IMR-90 (cell line): ENCODE measurements around the gene NCKAP5.

ENCODE experiments used
- CHD1 ChIP-seq: IDR thresholded peaks from 2 replicates; pipeline ENCODE4 v1.6.1; 2012; ENCODE audit warnings: low read depth, low read length, improper control_type of control experiment
- MAFK ChIP-seq: IDR thresholded peaks from 2 replicates; pipeline ENCODE4 v1.6.1; 2012; ENCODE audit warnings: low read depth, low read length, improper control_type of control experiment
- MAZ ChIP-seq: IDR thresholded peaks from 2 replicates; pipeline ENCODE4 v1.6.1; 2012; ENCODE audit warnings: low read depth, mild to moderate bottlenecking, low read length, improper control_type of control experiment, moderate library complexity, borderline replicate concordance
- MXI1 ChIP-seq: IDR thresholded peaks from 2 replicates; pipeline ENCODE4 v1.6.1; 2012; ENCODE audit warnings: low read depth, mild to moderate bottlenecking, low read length, moderate library complexity, borderline replicate concordance
- POLR2A ChIP-seq: IDR thresholded peaks from 2 replicates; pipeline ENCODE4 v1.6.1; 2012; ENCODE audit warnings: mild to moderate bottlenecking, low read depth, low read length
- TF ChIP-seq, protein P1 (sequence below): fragments of 150-350 bp; IDR thresholded peaks from 2 replicates; pipeline ENCODE4 v1.6.1; 2017; ENCODE audit warnings: mild to moderate bottlenecking, antibody characterized with exemption, low read length, low read depth
- TF ChIP-seq, protein P2 (sequence below): conservative IDR thresholded peaks from 2 replicates; pipeline ENCODE4 v1.5.1; 2012; ENCODE audit warnings: mild to moderate bottlenecking, low read depth, low read length, improper control_type of control experiment

DNA sequence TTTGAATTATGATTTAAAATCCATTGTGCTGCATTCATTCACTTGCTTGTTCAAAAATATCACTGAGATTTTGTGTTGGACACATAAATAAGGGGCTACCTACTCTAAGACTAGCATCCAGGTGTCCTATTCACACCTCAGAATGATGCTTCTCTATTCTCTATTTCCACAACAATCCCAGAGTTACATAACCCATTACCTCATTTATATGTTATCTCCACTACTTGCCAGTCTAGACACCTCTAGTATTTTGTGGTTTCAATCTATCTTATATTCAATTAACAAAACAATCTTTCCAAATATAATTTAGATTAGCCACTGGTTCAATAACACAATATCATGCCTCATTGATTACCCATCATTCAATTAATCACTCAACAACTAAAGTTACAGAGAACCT lies 409.8 kb downstream of the NCKAP5 start:
- TF ChIP-seq, protein P1, sequence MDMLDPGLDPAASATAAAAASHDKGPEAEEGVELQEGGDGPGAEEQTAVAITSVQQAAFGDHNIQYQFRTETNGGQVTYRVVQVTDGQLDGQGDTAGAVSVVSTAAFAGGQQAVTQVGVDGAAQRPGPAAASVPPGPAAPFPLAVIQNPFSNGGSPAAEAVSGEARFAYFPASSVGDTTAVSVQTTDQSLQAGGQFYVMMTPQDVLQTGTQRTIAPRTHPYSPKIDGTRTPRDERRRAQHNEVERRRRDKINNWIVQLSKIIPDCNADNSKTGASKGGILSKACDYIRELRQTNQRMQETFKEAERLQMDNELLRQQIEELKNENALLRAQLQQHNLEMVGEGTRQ: no peak
- TF ChIP-seq, protein P2, sequence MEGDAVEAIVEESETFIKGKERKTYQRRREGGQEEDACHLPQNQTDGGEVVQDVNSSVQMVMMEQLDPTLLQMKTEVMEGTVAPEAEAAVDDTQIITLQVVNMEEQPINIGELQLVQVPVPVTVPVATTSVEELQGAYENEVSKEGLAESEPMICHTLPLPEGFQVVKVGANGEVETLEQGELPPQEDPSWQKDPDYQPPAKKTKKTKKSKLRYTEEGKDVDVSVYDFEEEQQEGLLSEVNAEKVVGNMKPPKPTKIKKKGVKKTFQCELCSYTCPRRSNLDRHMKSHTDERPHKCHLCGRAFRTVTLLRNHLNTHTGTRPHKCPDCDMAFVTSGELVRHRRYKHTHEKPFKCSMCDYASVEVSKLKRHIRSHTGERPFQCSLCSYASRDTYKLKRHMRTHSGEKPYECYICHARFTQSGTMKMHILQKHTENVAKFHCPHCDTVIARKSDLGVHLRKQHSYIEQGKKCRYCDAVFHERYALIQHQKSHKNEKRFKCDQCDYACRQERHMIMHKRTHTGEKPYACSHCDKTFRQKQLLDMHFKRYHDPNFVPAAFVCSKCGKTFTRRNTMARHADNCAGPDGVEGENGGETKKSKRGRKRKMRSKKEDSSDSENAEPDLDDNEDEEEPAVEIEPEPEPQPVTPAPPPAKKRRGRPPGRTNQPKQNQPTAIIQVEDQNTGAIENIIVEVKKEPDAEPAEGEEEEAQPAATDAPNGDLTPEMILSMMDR: no peak
- TF ChIP-seq POLR2A (no peak), CHD1 (no peak), MAFK (no peak), MXI1 (no peak), MAZ (no peak)
